ENCODE data around the gene LONP2.

- no peak for TF ChIP-seq CTCF (IDR thresholded peaks at IDR 0.05)
- TF ChIP-seq EP300 (IDR thresholded peaks at IDR 0.05) = no peak
- TF ChIP-seq, protein P1, sequence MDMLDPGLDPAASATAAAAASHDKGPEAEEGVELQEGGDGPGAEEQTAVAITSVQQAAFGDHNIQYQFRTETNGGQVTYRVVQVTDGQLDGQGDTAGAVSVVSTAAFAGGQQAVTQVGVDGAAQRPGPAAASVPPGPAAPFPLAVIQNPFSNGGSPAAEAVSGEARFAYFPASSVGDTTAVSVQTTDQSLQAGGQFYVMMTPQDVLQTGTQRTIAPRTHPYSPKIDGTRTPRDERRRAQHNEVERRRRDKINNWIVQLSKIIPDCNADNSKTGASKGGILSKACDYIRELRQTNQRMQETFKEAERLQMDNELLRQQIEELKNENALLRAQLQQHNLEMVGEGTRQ (IDR thresholded peaks at IDR 0.05) = no peak
These were observed 90.2 kb downstream of the LONP2 start for GRCh38 chr16:48334325-48334724.
